Measurements from ENCODE around the gene TLK2.
"Not testable (repeated sequence)": the region's sequence is repeated elsewhere in the genome, so short reads cannot be mapped to it uniquely, and the experiment has no call there.

TLK2 gene

DNA sequence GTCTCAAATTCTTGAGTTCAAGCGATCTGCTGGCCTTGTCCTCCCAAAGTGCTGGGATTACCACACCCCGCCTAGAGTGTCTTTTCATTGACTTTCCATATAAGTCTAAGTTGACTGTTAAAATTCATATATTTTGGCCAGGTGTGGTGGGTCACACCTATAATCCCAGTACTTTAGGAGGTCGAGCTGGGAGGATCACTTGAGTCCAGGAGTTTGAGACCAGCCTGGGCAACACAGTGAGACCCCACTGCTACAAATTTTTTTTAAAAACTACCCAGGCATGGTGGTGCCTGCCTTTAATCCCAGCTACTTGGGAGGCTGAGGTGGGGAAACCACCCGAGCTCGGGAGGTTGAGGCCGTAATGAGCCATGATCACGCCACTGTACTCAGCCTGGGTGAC is 127.0 kb downstream of the TLK2 start:
- DNase-seq = no peak

DNA sequence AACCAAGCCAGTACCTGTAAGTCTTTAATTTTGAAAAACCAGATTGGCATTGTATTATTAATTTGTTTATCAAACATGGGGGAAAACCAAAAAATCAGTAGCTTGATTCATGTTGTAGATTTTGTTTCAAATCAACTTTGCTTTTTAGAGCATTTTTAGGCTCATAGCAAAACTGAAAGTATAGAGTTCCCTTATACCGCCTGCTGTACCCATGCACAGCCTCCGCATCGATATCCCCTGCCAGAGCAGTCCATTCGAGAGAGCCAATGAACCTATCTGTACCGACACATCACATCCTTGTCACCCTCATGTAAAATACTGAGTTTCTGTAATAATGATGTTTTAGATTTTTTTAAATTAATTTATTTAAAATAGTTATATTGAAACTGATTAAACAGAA is 132.7 kb downstream of the TLK2 start:
- no peak for DNase-seq

DNA sequence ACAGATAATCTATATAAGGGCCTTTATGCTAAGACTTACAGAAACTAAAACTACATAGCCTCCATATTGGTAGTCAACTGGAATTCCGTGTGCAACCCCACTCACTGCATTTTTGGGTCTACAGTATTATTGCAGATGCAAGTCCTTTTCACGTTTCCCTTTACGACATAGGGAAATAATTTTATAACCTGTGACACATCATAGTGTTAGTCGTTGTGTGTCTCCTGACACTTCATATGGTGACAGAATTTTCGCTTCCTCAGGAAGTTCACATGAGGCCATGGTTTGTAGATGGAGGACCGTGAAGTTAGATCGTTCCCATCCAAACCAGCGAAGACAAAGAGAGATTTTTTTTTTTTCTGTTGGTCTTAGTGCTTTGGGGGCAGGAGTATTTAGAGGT is 133.1 kb downstream of the TLK2 start:
- DNase-seq = no peak

DNA sequence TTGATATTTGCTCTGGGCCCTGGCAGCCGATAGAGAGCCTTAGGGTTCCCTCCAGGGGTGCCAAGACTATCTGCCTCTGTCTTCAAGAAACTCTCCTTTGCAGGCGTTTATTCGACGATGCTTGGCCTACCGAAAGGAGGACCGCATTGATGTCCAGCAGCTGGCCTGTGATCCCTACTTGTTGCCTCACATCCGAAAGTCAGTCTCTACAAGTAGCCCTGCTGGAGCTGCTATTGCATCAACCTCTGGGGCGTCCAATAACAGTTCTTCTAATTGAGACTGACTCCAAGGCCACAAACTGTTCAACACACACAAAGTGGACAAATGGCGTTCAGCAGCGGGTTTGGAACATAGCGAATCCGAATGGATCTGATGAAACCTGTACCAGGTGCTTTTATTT is 133.7 kb downstream of the TLK2 start:
- not testable (repeated sequence) for DNase-seq

DNA sequence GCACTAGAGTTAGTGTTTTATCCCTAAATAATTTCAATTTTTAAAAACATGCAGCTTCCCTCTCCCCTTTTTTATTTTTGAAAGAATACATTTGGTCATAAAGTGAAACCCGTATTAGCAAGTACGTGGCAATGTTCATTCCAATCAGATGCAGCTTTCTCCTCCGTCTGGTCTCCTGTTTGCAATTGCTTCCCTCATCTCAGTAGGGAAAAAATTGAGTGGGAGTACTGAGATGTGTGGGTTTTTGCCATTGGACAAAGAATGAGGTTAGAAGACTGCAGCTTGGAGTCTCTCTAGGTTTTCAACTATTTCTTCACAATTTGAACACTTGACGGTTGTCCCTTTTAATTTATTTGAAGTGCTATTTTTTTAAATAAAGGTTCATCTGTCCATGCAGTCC is 134.5 kb downstream of the TLK2 start:
- not testable (repeated sequence) for DNase-seq

DNA sequence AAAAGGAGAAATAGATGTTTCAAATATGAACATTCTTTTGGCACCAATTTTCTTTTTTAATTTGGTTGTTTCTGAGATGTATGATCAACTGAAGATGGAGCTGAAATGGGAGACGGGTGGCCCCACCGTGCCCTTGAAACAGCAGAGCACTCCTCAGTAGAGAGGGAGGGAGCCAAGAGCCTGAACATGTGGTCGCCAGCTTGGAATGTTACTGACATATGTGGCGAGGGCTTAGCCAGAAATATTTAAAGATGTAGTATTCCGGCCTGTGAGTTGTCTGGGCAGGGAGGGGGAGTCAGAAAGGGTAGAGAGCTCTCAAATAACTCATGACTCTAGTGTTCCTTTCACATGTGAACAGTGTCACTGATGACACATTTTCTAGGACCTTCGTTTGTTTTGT is 135.5 kb downstream of the TLK2 start:
- no peak for DNase-seq

DNA sequence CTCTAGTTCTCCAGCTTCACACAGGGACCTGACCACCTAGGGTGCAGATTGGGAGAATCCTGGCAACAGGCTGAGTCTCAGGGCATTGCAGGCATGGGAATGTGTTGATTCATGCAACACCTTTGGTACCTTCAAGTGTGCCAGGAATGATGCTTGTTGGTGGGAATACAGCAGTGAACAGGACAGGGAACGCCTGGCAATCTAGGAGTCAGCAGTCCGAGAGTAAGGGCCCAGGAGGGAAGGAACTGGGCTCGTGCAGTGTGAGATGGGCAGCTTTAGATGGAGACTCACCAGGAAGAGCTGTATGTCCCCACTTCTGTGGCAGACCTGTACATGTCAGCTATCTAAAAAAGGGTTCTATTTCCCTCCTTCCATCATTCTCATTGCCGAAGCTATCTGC is 136.9 kb downstream of the TLK2 start:
- DNase-seq = no peak

DNA sequence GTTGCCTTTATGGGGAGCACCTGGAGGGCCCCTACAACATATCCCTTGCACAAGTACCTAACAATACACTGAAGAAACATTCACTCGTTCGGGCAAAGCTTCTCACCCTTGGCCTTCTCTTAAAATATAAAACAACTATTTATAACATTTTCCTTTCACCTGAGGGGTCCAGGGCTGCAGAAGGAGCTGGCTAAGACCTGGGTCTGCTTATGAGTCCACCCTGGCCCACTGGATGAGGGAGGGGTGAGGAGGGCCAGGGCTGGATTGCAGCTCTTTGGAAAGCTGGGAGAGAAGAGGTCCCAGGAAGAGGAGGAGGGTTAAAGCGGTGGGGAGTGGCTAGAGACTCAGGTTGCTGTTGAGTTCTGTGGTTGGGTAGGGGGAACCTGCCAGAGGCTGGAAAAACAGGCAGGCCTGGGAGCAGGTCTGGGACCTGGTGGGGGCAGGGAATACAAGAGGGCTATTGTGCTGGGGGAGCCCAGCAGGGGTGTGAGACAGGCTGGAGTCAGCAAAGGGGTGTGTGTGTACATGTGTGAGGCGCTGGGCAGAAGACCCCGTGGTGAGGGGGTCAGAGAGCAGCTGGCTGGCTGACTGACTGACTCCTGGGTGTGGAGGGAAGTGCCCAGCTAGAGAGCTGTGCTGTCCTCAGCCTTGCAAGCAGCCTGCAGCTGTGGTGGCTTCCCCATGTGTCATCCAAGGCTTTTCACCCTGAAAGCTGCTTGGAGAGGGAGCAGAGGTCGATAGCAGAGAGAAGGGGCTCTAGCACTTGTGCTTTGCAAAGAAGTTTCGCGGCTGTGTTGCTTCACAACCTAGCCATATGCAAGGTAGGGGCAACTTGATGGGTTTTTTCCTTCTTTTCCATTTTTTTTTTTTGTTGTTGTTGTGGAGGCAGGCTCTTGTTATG is 138.6 kb downstream of the TLK2 start:
- no peak for DNase-seq

DNA sequence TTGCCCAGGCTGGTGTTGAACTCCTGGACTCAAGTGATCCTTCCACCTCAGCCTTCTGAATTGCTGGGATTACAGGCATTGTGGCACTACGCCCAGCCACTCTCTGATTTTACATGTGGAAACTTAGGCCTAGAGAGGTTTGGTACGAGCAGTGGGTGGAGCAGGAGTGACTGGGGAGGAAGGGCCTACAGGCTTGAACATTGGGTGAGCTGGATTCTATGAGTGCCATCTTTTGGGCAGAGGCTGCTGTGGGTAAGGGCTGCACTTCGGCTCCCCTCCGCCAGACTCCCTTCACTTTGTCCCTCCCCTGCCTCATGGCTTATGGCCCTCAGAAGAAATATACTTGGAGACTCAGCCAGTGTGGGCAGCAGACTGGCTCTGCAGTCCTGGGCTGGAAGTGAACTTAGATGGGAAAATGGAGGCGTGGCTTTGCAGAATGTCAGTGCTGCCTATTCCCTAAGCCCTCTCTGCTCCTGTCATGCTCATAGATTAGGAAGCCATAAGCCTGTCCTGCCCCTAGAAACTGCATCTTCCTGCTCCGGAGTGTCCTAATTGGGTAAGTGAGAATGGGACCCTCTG is 139.4 kb downstream of the TLK2 start:
- no peak for DNase-seq

DNA sequence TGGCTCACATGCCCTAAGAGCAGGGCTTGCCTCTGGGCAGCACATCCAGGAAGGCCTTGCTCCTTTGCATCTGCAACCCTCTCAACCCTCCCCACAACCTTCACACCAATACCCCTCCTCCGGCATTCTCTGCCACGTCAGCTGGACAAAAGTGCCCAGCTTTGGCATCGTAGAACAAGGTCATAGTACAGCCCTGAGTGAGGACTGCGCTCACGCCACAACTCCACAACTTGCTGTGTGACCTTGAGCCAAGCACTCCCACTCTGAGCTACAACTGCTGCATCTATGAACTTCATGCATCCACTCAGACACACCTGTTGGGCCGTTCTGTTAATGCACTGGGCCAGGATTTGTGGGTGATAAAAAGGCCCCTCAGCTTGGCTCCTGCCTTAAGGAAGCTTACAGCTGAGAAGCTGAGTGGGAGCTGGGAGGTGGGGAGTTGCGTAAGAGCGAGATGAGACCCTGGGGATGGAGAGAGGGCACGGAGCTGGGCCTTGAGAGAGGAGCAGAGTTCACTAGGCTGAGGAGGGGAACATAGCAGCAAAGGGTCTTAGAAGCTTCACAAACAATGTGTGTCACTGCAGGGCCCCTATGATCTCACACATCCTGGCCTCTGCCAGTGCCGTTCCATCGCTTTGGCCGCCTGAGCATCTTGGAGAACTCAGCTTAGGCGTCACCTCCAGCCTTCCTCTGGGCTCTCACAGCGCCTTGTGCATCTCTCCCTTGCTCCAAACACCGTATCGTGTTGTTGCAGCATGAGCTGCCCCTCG is 140.2 kb downstream of the TLK2 start:
- DNase-seq = no peak

DNA sequence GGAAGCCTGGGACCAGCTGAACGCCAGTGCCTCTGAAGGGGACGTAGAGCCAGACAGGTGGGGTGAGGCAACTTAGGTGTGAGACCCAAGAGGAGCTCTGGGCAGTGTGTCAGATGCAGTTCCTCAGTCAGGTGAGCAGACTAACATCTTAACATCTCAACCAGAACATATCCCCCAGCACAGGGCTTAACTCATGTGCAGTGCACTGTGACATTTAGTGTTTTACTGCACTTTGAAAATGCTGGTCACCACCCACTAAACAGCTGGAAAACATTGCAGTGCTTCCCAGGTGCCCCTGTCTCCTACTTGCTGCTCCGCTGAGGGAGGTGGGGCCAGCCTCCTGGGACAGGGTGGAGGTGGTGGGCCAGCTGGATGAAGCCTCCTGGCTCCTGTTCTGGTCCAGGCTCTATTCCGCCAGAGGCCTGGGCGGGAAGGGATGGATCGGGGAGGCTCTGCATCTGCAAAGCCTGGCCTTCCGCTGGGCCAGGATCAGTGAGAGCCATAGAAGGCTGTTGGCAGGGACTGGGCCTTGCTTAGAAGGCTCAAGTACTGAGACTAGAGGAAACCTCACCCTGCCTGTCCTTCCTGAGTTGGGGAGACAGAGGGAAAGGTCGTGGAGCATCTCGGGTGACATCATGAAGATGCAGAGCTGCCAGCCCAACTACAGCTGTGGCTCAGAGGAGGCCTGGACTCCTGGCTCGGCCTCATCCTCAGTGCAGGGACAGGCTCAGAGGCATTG is 141.0 kb downstream of the TLK2 start:
- no peak for DNase-seq

DNA sequence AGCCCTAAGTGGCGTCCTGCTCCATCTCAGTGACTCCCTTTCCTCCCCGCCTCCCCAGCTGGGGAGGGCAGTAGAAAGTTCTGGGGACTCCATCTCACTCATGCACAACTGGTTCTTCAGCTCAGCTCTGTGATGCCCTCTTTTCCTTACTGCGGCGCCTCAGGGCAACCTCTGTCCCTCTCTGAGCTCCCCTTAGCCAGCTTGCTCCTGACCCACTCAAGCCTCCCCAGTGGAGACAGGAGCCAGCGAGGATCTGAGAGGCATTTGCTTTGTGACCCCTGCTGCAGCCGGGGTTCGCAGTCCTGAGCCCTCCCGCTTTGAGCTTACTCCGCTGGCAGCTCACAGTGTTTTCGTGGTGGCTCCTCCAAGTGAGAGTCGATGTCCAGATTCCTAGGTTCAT is 142.6 kb downstream of the TLK2 start:
- DNase-seq = no peak

DNA sequence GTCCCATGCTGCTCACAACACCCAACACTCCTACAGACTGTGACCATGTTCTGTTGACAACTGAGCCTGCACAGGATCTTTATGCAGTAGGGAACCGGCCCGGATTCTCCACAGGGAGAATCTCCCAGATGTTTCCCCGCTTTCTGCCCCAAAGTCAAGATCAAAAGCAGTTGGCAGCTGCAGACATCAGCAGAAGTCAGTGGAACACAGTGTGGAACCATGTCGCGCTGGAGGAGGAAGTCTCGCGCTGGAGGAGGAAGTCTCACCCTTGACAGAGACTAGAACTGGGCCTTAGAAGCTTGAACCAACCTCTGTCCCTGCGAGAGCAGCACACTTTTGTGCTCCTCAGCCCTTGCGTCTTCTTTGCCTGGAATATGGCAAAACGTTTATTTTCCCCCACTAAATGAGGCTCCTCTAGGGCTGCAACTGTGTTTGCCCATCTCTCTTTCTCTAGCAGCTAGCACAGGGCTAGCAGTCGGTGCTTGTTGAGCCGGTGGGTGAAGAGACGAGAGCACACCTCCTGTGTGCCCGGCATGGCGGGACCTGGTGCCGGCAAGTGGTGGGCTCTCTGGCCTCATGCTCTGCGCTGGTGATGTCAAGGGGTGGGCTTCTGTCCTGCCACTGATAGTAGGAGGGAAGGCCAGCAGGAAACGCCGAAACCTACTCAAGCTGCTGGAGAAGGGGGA is 146.7 kb downstream of the TLK2 start:
- no peak for DNase-seq

DNA sequence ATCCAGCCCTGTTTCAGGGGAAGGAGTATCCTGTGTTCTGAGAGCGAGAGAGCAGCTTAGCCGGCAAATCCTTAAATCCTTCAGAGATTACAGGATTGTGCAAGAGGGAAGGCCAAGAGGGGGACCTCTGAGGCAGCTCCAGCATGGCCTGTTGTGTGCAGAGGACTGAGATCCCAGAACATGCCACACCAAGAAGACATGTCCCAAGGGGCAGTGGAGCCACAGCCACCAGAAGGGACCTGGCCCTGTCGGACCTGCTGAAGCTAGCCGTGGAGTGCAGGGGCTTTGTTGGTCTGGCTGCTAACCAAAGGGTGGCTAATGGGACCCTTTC is 147.2 kb downstream of the TLK2 start:
- no peak for DNase-seq

DNA sequence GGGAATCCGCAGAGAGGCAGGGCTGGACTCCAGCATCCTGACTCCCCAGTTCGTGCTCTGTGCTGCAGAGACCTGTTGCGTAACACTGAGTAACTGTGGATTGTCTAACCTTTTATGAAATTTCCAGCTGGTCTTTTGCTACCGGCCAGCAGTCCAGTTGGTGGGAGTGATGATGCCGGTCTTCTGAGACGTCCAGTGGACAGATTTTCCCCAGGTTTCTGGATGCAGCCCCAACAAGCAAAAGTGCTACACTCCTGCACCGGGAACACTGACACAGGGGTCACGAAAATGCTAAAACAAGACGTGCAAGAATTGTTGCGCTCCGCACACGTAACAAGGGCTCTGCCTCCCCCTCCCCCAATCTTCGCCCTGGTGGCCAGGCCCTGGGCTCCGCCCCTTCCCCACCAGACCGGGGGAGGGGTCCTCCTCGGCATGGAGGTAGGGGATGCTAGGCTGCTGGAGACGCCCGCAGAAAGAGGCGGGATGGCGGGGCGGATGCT is 148.1 kb downstream of the TLK2 start:
- DNase-seq = no peak

DNA sequence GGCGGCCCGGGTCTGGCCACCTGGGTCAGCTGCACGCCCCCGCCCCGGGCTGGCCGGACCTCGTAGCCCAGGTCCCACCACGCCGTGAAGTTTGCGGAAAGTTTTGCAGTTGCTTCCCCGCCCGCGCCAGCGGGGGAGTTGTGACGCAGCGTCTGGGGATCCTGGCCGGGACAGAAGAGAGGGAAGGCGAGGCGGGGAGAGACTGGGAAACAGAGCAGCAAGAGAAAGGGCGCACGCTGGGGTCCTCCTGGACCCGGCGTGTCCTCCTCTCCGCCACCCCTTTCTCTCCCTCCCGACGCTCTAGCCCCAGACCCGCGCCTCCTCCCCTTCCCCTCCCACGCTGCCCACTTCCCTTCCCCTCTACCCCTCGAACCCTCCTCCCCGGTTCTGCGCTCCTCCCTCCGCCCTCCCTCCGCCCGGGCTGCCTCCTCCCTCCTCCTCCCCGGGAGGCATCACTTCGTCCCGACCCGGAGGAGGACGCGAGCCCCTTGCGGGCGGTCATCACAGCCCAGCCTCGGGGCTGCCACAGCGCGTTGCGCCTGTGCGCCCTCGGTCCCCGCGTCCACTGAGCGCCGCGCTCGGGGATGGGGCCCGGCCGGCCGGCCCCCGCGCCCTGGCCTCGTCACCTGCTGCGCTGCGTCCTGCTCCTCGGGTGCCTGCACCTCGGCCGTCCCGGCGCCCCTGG is 148.7 kb downstream of the TLK2 start, which contains the start of gene MRC2:
MRC2 (plus strand) TSS at position 452 of the 685 bp plus-strand sequence; CDS start at position 585, 133 bp downstream.
- DNase-seq = no peak

DNA sequence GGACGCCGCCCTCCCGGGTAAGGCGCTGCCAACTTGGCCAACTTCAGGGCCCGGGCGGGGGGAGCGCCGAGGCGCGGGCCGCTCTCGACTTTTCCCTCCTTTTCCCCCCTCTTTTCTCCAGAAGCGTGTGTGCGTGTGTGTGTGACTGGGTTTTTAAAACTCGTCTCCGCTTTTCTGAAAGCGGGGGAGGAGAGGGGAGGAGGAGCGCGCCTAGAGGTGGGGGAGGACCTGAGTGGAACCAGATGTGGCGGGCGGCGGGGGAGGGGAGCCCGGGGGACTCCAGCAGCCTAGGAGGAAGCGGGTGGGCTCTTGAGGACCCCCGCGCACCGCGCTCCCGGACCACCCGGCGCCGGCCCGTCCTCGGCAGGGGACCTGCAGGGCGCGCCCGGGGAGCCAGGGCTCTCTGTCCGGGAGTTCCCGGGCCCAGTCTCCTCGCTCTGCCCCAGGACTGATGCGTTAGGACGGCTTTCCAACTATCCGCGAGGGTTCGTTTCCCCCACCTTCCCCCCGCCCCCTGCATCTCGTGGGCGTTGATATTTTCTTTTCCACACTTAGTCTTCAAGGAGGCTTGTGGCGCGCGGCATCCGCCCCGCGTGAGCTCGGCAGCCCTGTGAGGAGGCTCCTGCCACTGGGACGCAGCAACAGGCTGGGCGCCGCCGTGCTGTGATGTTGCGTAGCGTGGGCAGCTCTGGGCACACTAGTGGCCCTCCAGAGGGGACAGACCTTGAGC is 149.4 kb downstream of the TLK2 start:
- no peak for DNase-seq

DNA sequence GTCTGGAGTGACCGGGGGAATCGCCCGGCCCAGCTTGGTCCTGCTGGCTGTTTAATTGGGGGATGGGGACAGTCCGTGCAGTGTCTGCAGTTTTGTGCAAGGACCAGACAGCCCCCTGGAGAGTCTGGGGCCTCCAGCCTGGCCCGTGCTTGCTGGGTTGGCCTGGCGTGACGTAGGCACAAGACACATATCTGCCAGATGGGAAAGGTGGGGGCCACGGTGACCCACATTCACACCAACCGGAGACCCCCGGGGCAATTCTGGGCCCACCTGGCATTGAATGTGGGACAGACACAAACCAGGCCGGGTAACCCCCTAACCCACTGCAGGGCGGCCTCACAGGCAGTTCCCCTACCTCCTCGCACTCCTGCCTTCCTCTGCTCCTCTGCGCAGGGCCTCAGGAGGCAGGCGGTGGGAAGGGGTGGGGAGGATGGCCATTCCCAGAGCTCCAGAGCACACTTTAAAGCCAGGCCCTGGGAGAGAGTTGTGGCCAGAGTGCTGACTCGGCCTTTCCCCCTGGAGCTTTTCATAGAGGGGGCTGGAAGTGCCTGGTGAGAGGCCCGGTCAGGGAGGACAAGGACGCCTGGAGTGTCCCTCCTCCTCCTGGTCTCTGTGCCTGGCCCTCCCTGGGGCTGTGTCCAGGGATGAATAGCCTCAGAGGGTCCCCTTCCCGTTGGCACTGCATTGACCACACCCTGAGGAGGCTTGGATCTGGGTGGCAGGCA is 150.4 kb downstream of the TLK2 start:
- DNase-seq = no peak

DNA sequence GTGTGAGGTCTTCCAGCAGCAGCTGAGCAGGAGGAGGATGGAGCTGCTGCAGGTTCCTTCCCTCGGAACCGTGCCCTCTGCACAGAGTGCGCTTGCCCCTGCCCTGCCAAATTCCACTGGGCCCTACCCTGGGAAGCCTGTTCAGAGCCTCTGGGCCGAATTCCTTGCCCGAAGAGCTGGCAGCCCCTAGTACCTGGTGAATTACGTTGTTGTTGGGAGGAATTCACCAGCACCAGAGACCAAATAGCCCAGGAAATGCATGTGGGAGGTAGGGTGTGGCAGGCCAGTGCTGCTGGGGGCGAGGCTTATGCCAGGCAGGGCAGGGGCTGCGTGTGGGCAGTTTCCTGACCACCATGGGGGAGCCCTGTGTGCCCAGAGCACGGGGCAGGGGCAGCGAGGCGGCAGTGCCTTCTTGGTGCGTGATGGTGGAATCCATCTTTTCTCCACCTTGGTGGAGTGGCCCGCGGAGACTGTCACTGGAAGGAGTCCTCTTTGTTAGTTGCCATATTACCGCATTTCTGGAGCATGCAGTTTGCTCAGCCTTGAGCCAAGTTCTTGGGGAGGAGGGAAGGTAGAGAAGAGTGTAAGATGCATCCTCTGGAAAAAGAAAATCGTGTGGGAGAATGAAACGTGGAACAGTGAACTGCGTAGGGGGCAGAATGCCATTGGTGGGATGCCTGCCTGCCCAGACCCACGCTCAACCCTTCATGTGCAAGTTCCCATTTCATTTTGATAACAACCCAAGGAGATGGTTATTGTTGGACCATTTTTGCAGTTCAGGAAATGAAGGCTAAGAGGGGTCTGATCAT is 151.1 kb downstream of the TLK2 start:
- no peak for DNase-seq

All from hippocampal formation (tissue), 2 donors.